22Rv1 (cell line): ENCODE measurements around the gene KLF13.

Experiments
- H3K27ac ChIP-seq: fragments of 450-650 bp; 2 replicates; pipeline ENCODE4 v1.5.1; 2017
- ZFX ChIP-seq: fragments of 450-650 bp; IDR thresholded peaks from 2 replicates; pipeline ENCODE4 v1.6.1; 2017; ENCODE audit warnings: antibody characterized with exemption, borderline replicate concordance
- TF ChIP-seq, protein P1 (sequence below): fragments of 450-650 bp; IDR thresholded peaks from 2 replicates; pipeline ENCODE4 v1.5.1; 2017; ENCODE audit warnings: mild to moderate bottlenecking

The KLF13 gene

GRCh38 chr15:31344823-31345605 lies 18.4 kb downstream of the KLF13 start:
- TF ChIP-seq ZFX: no peak
- TF ChIP-seq, protein P1, sequence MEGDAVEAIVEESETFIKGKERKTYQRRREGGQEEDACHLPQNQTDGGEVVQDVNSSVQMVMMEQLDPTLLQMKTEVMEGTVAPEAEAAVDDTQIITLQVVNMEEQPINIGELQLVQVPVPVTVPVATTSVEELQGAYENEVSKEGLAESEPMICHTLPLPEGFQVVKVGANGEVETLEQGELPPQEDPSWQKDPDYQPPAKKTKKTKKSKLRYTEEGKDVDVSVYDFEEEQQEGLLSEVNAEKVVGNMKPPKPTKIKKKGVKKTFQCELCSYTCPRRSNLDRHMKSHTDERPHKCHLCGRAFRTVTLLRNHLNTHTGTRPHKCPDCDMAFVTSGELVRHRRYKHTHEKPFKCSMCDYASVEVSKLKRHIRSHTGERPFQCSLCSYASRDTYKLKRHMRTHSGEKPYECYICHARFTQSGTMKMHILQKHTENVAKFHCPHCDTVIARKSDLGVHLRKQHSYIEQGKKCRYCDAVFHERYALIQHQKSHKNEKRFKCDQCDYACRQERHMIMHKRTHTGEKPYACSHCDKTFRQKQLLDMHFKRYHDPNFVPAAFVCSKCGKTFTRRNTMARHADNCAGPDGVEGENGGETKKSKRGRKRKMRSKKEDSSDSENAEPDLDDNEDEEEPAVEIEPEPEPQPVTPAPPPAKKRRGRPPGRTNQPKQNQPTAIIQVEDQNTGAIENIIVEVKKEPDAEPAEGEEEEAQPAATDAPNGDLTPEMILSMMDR: no peak
- H3K27ac ChIP-seq: no peak overlapping the region

GRCh38 chr15:31345606-31346366 lies 19.2 kb downstream of the KLF13 start:
- no peak overlapping the region for H3K27ac ChIP-seq
- TF ChIP-seq ZFX: no peak
- TF ChIP-seq, protein P1: no peak

DNA sequence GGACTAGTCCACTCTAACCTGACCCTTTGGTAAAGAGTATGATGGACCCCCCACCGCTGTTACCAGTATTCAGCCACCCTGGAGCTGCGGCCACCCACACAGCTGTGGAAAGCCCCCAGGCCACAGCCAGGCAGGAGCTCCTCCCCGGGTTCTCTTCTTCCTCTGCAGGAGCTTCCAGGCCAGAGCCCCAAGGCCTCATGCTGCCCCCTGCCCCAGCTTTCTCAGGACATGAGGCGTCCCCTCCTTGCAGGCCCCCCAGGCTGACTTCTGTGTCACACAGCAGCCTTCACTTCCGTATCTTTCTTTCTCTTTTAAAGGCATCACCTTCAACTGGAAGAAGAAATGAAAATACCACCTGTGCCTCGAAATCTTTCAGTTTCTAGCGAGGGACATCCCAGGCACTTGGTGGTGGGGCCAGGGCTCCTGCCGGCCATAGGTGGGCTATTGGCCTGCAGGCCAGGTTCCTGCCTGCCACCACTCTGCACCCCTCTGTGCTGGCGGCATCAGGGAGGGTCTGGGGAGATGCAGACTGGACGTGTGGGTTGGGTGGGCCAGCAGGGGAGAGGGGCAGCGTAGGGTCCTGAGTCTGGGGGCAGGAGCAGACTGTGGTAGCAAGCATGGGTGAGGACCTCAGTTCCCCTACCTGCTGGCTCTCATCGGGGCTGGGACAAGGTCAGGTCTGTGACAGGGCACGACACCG lies 19.9 kb downstream of the KLF13 start:
- TF ChIP-seq, protein P1: no peak
- TF ChIP-seq ZFX: no peak
- H3K27ac ChIP-seq: no peak overlapping the region

DNA sequence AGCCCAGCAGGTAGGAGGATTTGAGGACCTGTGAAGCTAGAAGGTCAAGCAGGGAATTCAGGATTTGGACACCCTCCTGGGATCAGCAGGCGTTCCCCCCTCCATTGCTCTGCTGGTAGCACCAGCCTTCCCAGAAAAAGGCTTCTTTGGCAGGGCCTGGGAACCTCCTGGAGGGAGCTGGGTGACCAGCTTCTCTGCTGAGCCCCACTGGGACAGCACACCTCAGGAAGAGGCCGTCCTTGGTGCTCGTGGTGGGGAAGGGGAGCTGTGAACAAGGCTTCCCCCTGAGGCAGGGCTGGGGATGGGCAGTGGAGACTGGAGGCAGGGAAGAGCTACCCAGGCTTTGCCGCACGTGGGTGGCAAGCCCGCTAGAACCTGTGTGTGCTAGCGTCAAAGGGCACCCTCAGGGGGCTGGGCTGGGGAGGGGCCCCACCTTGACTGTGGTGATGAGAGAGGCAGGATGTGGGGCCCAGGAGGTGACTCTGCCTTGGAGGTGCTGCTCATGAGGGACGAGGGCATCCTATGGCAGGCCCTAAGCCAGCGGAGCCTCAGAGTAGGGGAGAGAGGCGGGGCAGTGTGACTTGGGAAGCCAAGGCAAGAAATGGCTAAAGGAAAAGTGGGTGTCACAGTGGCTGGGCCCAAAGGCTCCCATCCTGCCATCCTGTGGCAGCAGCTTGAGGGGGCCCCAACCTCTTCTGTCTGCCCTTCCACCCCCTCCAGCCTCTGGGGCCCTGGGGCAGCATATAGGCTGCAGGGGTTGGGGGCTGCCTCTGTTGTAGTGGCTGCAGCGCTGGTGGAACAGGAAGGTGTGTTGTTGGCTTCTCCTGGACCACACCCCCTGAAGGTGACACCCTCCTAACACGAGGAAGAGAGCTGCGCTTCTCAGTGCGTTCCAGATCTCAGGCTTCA lies 20.7 kb downstream of the KLF13 start:
- H3K27ac ChIP-seq: no peak overlapping the region
- TF ChIP-seq, protein P1: no peak
- no peak for TF ChIP-seq ZFX

DNA sequence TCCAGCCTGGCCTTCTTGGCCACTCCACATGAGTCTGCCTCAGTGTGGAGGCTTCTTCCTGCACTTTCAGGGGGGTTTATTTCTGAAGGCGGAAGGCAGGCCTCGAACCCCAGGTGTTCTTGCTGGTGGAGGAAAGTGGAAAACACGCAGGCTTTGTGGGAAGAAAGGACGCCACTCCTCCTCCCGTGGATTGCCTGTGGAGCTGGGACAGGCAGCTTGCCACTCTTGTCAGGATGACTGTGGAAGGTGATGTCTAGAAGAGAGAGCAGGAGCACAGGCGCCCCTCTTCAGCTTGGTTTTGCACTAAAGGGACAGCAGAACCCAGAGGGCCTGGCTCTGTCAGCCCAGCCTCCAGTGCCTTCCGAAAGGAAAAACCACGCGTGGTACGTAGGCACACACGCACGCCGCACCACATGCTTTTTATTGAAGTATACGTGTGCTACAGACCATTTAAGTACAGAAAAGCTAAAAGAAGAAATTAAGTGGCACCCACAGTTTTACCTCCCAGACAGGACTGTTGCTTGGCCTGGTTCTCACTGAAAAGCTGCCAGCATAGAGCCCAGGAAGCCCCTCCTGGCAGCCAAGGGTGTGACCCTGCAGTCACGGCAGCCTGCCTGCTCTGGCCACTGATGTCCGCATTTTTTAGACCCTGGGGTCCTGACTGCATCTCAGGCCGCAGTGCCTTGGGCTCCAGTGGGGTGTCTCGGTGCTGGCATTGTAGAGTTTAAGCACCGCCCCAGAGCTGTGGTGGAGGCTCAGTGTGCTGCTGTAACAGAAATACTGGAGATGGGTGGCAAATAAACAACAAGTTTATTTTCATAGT lies 21.6 kb downstream of the KLF13 start:
- TF ChIP-seq ZFX: no peak
- TF ChIP-seq, protein P1: no peak
- no peak overlapping the region for H3K27ac ChIP-seq
